Loucy (cell line): ENCODE data around the gene HBE1.

Source experiments
- CTCF ChIP-seq: fragments of 200-600 bp; sonication (generic); conservative IDR thresholded peaks from 2 replicates; pipeline ENCODE4 v1.5.1; 2014; ENCODE audit warnings: mild to moderate bottlenecking, antibody characterized with exemption, low read length
- EZH2phosphoT487 ChIP-seq: fragments of 200-600 bp; IDR thresholded peaks from 2 replicates; pipeline ENCODE4 v1.6.1; 2018; ENCODE audit warnings: antibody characterized with exemption, mild to moderate bottlenecking, moderate library complexity, borderline replicate concordance

- no peak for TF ChIP-seq CTCF
- no peak for TF ChIP-seq EZH2phosphoT487
Measured at GRCh38 chr11:5240458-5240857, 29.3 kb downstream of the HBE1 start.
